HepG2 (cell line): Measurements from ENCODE around the gene EXTL2. TPM values are rescaled to one million over a fixed set of nuclear protein-coding genes. Genes with fewer than 3 reads are reported as not detected.

Experiments used
- ATAC-seq: fragments of 200-7000 bp; cut with Tn5 transposase; 3 replicates; pipeline ENCODE4 v1.9.1; 2020; ENCODE audit warnings: mild to moderate bottlenecking, moderate library complexity
- BruUV-seq: library from RNA; stranded (reverse); fragments of 400-500 nt; replicated peaks from 2 replicates; lab custom pipeline; 2021; lab: Mats Ljungman, UMichigan
- CTCF ChIA-PET: fragments of 300-600 bp; formaldehyde crosslinking; extraction: SDS; loops from one replicate; lab custom pipeline; 2021; ENCODE audit warnings: low total read pairs, inconsistent platforms, low intra/inter-chr PET ratio; lab: Yijun Ruan, JAX
- POLR2A ChIA-PET: fragments of 350-600 bp; sonication (Branson Sonifier 250); formaldehyde crosslinking; loops from one replicate; lab custom pipeline; 2020; ENCODE audit warnings: antibody characterized with exemption, inconsistent platforms; lab: Yijun Ruan, JAX
- DNase-seq: peaks from one replicate; pipeline ENCODE4 v3.0.0-alpha.2; 2015; ENCODE audit warnings: low spot score
- FAIRE-seq: peaks from 3 replicates; lab custom pipeline; 2011; peaks lifted over from hg19 to GRCh38; lab: Jason Lieb, UNC
- H2AFZ ChIP-seq: one replicate; pipeline ENCODE4 v1.6.1; 2011; ENCODE audit warnings: low read length, inconsistent platforms
- H3K27ac ChIP-seq: fragments of 300-600 bp; 3 replicates; pipeline ENCODE4 v1.8.0; 2011; ENCODE audit warnings: mixed run types, mild to moderate bottlenecking, mixed read lengths, low read length, inconsistent platforms; ENCODE audit not compliant: insufficient read depth; ENCODE audit errors: extremely low read length
- H3K27me3 ChIP-seq, 2 experiments: fragments of 200-600 bp in 1 of 2; 2 replicates in 1 of 2; 3 replicates in 1 of 2; pipeline versions ENCODE4 v1.6.0 to v1.8.0; 2011; ENCODE audit warnings: low read length in 2 of 2, mild to moderate bottlenecking in 2 of 2, moderate library complexity in 2 of 2, inconsistent platforms in 1 of 2; ENCODE audit not compliant: insufficient read depth in 2 of 2, control insufficient read depth in 1 of 2
- H3K36me3 ChIP-seq, 2 experiments: fragments of 200-600 bp in 1 of 2; replicated peaks in 1 of 2; 2 replicates in 1 of 2; 3 replicates in 1 of 2; pipeline versions ENCODE4 v1.5.1 to v1.8.0; 2011; ENCODE audit warnings: low read length in 2 of 2, inconsistent platforms in 1 of 2; ENCODE audit not compliant: insufficient read depth in 2 of 2, control insufficient read depth in 1 of 2
- H3K4me1 ChIP-seq: 2 replicates; pipeline ENCODE4 v1.5.1; 2012; ENCODE audit warnings: low read length, inconsistent platforms; ENCODE audit not compliant: insufficient read depth
- H3K4me2 ChIP-seq: 2 replicates; pipeline ENCODE4 v1.6.0; 2011; ENCODE audit warnings: low read depth, low read length, inconsistent platforms
- H3K4me3 ChIP-seq, 3 experiments: fragments of 200-600 bp in 1 of 3; sonication (generic), shearing (Covaris generic) in 1 of 3; replicated peaks in 1 of 3; 2 replicates each; pipeline ENCODE4 v1.5.1; 2011 to 2016; ENCODE audit warnings: low read length in 3 of 3, inconsistent platforms in 2 of 3, low read depth in 2 of 3, mild to moderate bottlenecking in 2 of 3, control low read depth in 1 of 3, mixed read lengths in 1 of 3; ENCODE audit not compliant: insufficient read depth in 1 of 3
- H3K79me2 ChIP-seq: one replicate; pipeline ENCODE4 v1.6.1; 2011; ENCODE audit warnings: low read length, inconsistent platforms; ENCODE audit not compliant: insufficient read depth
- H3K9ac ChIP-seq: 2 replicates; pipeline ENCODE4 v1.6.0; 2011; ENCODE audit warnings: mild to moderate bottlenecking, low read depth, low read length, inconsistent platforms; ENCODE audit not compliant: insufficient read depth
- H3K9me3 ChIP-seq: 2 replicates; pipeline ENCODE4 v1.5.1; 2012; ENCODE audit warnings: mild to moderate bottlenecking, low read length
- H4K20me1 ChIP-seq: 2 replicates; pipeline ENCODE4 v1.6.0; 2011; ENCODE audit warnings: inconsistent platforms, mild to moderate bottlenecking, low read length, moderate library complexity; ENCODE audit not compliant: insufficient read depth
- EEA1 ChIP-seq: sonication (generic); formaldehyde crosslinking; IDR thresholded peaks from 2 replicates; pipeline ENCODE4 v1.5.1; 2020; ENCODE audit warnings: mild to moderate bottlenecking, missing genetic modification reagents, borderline replicate concordance
- FOXP1 ChIP-seq, 2 experiments: fragments of 450-650 bp in 1 of 2; IDR thresholded peaks; 2 replicates each; pipeline ENCODE4 v1.6.1; 2017 to 2018; ENCODE audit warnings: antibody characterized with exemption in 1 of 2
- HOXA3 ChIP-seq: sonication (generic); formaldehyde crosslinking; IDR thresholded peaks from 2 replicates; pipeline ENCODE4 v1.5.0; 2020; ENCODE audit warnings: missing genetic modification reagents
- LRRFIP1 ChIP-seq: sonication (generic); formaldehyde crosslinking; conservative IDR thresholded peaks from 2 replicates; pipeline ENCODE4 v1.4.0; 2020; ENCODE audit warnings: missing genetic modification reagents
- MAFK ChIP-seq, 2 experiments: IDR thresholded peaks in 1 of 2; conservative IDR thresholded peaks in 1 of 2; 2 replicates each; pipeline ENCODE4 v1.6.1; 2011; ENCODE audit warnings: improper control_type of control experiment in 2 of 2, low read length in 2 of 2
- PLSCR1 ChIP-seq: sonication (generic); formaldehyde crosslinking; IDR thresholded peaks from 2 replicates; pipeline ENCODE4 v1.5.0; 2020; ENCODE audit warnings: missing genetic modification reagents, mild to moderate bottlenecking, borderline replicate concordance
- PRMT3 ChIP-seq: sonication (generic); formaldehyde crosslinking; IDR thresholded peaks from 2 replicates; pipeline ENCODE4 v1.8.1; 2022; ENCODE audit warnings: low read depth, mild to moderate bottlenecking, moderate library complexity, missing genetic modification reagents, borderline replicate concordance
- THAP8 ChIP-seq: sonication (generic); formaldehyde crosslinking; IDR thresholded peaks from 2 replicates; pipeline ENCODE4 v1.5.1; 2020; ENCODE audit warnings: missing genetic modification reagents, mild to moderate bottlenecking, borderline replicate concordance
- ZBTB14 ChIP-seq: sonication (generic); formaldehyde crosslinking; IDR thresholded peaks from 2 replicates; pipeline ENCODE4 v1.4.0; 2020; ENCODE audit warnings: missing genetic modification reagents
- ZNF557 ChIP-seq: sonication (generic); formaldehyde crosslinking; IDR thresholded peaks from 2 replicates; pipeline ENCODE4 v1.4.0; 2020; ENCODE audit warnings: missing genetic modification reagents
- ZSCAN31 ChIP-seq: sonication (generic); formaldehyde crosslinking; IDR thresholded peaks from 2 replicates; pipeline ENCODE4 v1.5.0; 2020; ENCODE audit warnings: low read depth, mild to moderate bottlenecking, missing genetic modification reagents
- WGBS: methylation state at CpG from one replicate; pipeline ENCODE4 v1.1.6; 2017; ENCODE audit warnings: low lambda C conversion rate; 5-methylcytosine and 5-hydroxymethylcytosine counted together
- in situ Hi-C: cut with HindIII; loops from 2 replicates; pipeline ENCODE4 v1.10.0; 2017; ENCODE audit warnings: low pct_unique_long_range_greater_than_20kb; ENCODE audit not compliant: extremely low pct_ligation_motif_present
- intact Hi-C: fragments of 100-400 bp; cut with micrococcal nuclease; formaldehyde crosslinking; loops from one replicate; pipeline ENCODE4 v1.10.0; 2022; ENCODE audit not compliant: unreplicated experiment
- polyA plus RNA-seq, 8 experiments: library from polyadenylated mRNA; depleted of rRNA in 3 of 8; stranded (reverse) in 7 of 8; unstranded in 1 of 8; fragments of >200 nt; fragmentation: Illumina TruSeq in 4 of 8; extraction: Trizol in 4 of 8; gene quantifications; 2 replicates each; pipeline versions ENCODE4 v1.2.1 to v1.2.3, GENCODE V29; 2011 to 2016; ENCODE audit warnings: low read depth in 4 of 8, missing spikeins in 1 of 8, mixed read lengths in 1 of 8; ENCODE audit not compliant: insufficient read depth in 1 of 8
- total RNA-seq, 5 experiments: library from RNA; depleted of rRNA; stranded (reverse); fragments of >200 nt; fragmentation: Illumina TruSeq; extraction: Trizol; gene quantifications; 2 replicates each; pipeline ENCODE4 v1.2.3, GENCODE V29; 2016; ENCODE audit warnings: low read depth in 1 of 5

The EXTL2 gene
- total and polyA plus RNA-seq, 2 of the 13 experiments (the other 11 are each of a cell fraction or from before 2014, with no cell fraction given) = 22.0 to 23.5 TPM

GRCh38 chr1:100941580-100942216 lies 47.1 kb upstream of the EXTL2 start:
- WGBS = 98% methylated on average over 9 of the region's 9 CpGs
- Histone ChIP-seq H4K20me1 (no peaks in the 10 kb centered on the region), H3K27ac (no peak overlapping the region), H3K79me2 (no peaks in the 10 kb centered on the region), H3K4me3 (no peak overlapping the region), H3K9ac (no peak overlapping the region), H3K4me2 (no peak overlapping the region), H2AFZ (no peak overlapping the region), H3K4me1 (no peaks in the 10 kb centered on the region), H3K36me3 (peaks cover 4 to 30% of the 10 kb centered on the region in 2 experiments; a peak in 3 of 5 replicates), H3K27me3 (no peaks in the 10 kb centered on the region), H3K9me3 (no peaks in the 10 kb centered on the region)
- intact Hi-C loops = loop anchor here (1.0 kb wide), 1 partner anchor 47 kb away; no protein-coding TSS in a partner anchor
- CTCF ChIA-PET = no interaction called here
- no peak for FAIRE-seq
- TF ChIP-seq THAP8 (CRISPR knock-in tag) (no peak), LRRFIP1 (no peak), FOXP1 (IDR thresholded peaks at IDR 0.05) (no peak), FOXP1 (CRISPR knock-in tag; IDR thresholded peaks at IDR 0.05) (no peak), ZBTB14 (no peak), EEA1 (no peak), HOXA3 (CRISPR knock-in tag) (no peak), ZSCAN31 (CRISPR knock-in tag) (no peak), PRMT3 (no peak), MAFK (conservative IDR thresholded peaks at IDR 0.05 in 1 of 2, IDR thresholded peaks at IDR 0.05 in 1 of 2; ENCODE audit: low read length in 2 of 2) (no peak), PLSCR1 (CRISPR knock-in tag) (no peak), ZNF557 (CRISPR knock-in tag) (no peak)
- POLR2A ChIA-PET = no interaction called here
- no TSS peak for BruUV-seq
- DNase-seq = no peak
- in situ Hi-C loops = no loop called here
- no peak for ATAC-seq
